C4-2B (cell line): ENCODE data around the gene ANO2.

Experiments used
- ZFX ChIP-seq: fragments of 450-650 bp; IDR thresholded peaks from 2 replicates; pipeline ENCODE4 v1.6.1; 2017
- TF ChIP-seq, protein P1 (sequence below): fragments of 450-650 bp; conservative IDR thresholded peaks from 2 replicates; pipeline ENCODE4 v1.5.1; 2017; ENCODE audit warnings: mild to moderate bottlenecking

DNA sequence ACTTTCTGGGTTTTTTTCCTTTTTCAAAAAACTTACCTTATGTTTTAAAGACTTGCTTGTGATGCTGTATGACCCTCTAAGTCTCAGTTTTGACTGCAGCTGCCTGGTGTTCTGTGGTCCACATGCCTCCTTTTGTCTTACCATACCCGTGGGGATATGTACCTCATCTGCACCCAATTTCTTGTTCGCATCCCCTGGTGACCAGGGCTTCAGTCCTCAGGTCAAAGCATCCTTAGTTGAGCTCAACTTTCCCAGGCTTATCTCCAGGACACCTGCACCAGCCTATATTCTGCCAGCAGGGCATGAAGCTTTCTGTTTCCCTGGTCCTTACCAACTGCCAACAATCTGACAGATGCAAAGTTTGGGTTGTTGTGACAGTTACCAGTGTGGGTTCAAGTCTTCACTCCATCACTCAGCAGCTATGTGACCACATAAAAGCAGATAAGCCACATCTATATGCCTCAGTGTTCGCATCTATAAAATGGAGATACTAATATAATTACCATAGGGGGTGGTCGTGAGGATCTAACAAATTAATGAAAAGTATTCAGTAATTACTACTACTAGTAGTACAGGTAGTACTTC, 419.2 kb downstream of the ANO2 start:
- TF ChIP-seq, protein P1, sequence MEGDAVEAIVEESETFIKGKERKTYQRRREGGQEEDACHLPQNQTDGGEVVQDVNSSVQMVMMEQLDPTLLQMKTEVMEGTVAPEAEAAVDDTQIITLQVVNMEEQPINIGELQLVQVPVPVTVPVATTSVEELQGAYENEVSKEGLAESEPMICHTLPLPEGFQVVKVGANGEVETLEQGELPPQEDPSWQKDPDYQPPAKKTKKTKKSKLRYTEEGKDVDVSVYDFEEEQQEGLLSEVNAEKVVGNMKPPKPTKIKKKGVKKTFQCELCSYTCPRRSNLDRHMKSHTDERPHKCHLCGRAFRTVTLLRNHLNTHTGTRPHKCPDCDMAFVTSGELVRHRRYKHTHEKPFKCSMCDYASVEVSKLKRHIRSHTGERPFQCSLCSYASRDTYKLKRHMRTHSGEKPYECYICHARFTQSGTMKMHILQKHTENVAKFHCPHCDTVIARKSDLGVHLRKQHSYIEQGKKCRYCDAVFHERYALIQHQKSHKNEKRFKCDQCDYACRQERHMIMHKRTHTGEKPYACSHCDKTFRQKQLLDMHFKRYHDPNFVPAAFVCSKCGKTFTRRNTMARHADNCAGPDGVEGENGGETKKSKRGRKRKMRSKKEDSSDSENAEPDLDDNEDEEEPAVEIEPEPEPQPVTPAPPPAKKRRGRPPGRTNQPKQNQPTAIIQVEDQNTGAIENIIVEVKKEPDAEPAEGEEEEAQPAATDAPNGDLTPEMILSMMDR = no peak
- TF ChIP-seq ZFX = no peak
